HEK293 (cell line): Measurements from ENCODE around the gene ARMC3.

Experiments used
- CTCF ChIP-seq: fragments of 450-650 bp; formaldehyde crosslinking; IDR thresholded peaks from 2 replicates; pipeline ENCODE4 v1.5.1; 2016; ENCODE audit warnings: missing biosample characterization, missing genetic modification characterization
- PRDM4 ChIP-seq: fragments of 450-650 bp; formaldehyde crosslinking; IDR thresholded peaks from 2 replicates; pipeline ENCODE4 v1.5.1; 2017; ENCODE audit warnings: missing biosample characterization, missing genetic modification characterization
- TCF7L2 ChIP-seq: IDR thresholded peaks from 2 replicates; pipeline ENCODE4 v1.6.1; 2011; ENCODE audit warnings: low read depth, mild to moderate bottlenecking, inconsistent platforms, low read length, moderate library complexity, borderline replicate concordance
- YY1 ChIP-seq: fragments of 450-650 bp; formaldehyde crosslinking; IDR thresholded peaks from 2 replicates; pipeline ENCODE4 v1.5.1; 2018; ENCODE audit warnings: missing biosample characterization, missing genetic modification characterization
- ZBTB8A ChIP-seq: fragments of 450-650 bp; formaldehyde crosslinking; IDR thresholded peaks from 2 replicates; pipeline ENCODE4 v1.5.1; 2016; ENCODE audit warnings: missing biosample characterization, missing genetic modification characterization
- ZNF157 ChIP-seq: fragments of 450-650 bp; formaldehyde crosslinking; IDR thresholded peaks from 2 replicates; pipeline ENCODE4 v1.5.1; 2016; ENCODE audit warnings: missing biosample characterization, missing genetic modification characterization
- ZNF2 ChIP-seq: fragments of 450-650 bp; formaldehyde crosslinking; IDR thresholded peaks from 2 replicates; pipeline ENCODE4 v1.5.1; 2016; ENCODE audit warnings: missing biosample characterization, missing genetic modification characterization
- ZNF416 ChIP-seq: fragments of 450-650 bp; formaldehyde crosslinking; IDR thresholded peaks from 2 replicates; pipeline ENCODE4 v1.5.1; 2016; ENCODE audit warnings: missing biosample characterization, missing genetic modification characterization
- ZNF449 ChIP-seq: fragments of 450-650 bp; formaldehyde crosslinking; IDR thresholded peaks from 2 replicates; pipeline ENCODE4 v1.5.1; 2017; ENCODE audit warnings: missing biosample characterization, mild to moderate bottlenecking, missing genetic modification characterization, moderate library complexity
- ZNF501 ChIP-seq: fragments of 450-650 bp; formaldehyde crosslinking; IDR thresholded peaks from 2 replicates; pipeline ENCODE4 v1.5.1; 2016; ENCODE audit warnings: missing biosample characterization, missing genetic modification characterization
- ZNF558 ChIP-seq: fragments of 450-650 bp; formaldehyde crosslinking; IDR thresholded peaks from 2 replicates; pipeline ENCODE4 v1.5.1; 2016; ENCODE audit warnings: missing biosample characterization, missing genetic modification characterization
- TF ChIP-seq, protein P1 (sequence below): fragments of 450-650 bp; formaldehyde crosslinking; optimal IDR thresholded peaks from 2 replicates; pipeline ENCODE3; 2016; ENCODE audit warnings: missing biosample characterization, mild to moderate bottlenecking, missing genetic modification characterization

DNA sequence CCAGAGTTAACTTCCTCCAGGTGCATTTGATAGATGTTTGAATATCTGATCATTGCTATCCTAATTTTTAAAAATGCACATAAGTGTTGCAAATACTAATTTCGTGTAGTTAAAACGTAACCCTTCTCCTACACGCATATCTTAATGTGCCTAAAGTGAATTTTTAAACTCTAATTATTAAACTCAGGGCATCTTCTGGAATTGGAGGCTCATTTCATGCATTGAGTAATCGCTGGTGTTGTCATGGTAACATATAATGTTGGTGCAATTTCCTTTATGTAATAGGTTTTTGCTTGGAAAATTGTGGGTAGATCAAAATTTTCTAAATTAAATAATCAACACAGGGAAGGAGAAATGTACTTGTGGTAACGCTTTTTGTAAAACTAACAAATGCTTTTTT is 56.2 kb downstream of the ARMC3 start:
- no peak for TF ChIP-seq ZNF2 (tag by site-specific recombination)
- no peak for TF ChIP-seq ZBTB8A (tag by site-specific recombination)
- no peak for TF ChIP-seq ZNF449 (tag by site-specific recombination)
- no peak for TF ChIP-seq CTCF (tag by site-specific recombination)
- no peak for TF ChIP-seq PRDM4 (tag by site-specific recombination)
- no peak for TF ChIP-seq TCF7L2
- TF ChIP-seq ZNF416 (tag by site-specific recombination), result no peak
- TF ChIP-seq, protein P1, sequence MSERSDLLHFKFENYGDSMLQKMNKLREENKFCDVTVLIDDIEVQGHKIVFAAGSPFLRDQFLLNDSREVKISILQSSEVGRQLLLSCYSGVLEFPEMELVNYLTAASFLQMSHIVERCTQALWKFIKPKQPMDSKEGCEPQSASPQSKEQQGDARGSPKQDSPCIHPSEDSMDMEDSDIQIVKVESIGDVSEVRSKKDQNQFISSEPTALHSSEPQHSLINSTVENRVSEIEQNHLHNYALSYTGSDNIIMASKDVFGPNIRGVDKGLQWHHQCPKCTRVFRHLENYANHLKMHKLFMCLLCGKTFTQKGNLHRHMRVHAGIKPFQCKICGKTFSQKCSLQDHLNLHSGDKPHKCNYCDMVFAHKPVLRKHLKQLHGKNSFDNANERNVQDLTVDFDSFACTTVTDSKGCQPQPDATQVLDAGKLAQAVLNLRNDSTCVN, result no peak
- TF ChIP-seq ZNF157 (tag by site-specific recombination), result no peak
- no peak for TF ChIP-seq ZNF501 (tag by site-specific recombination)
- TF ChIP-seq YY1 (tag by site-specific recombination), result no peak
- TF ChIP-seq ZNF558, result no peak
